Left kidney (tissue), 2 donors: Measurements from ENCODE around the gene RIPK3. TPM values are rescaled to one million over a fixed set of nuclear protein-coding genes. Genes with fewer than 3 reads are reported as not detected.
"Not testable (repeated sequence)": the region's sequence is repeated elsewhere in the genome, so short reads cannot be mapped to it uniquely, and the experiment has no call there.

Experiments used
- DNase-seq: peaks from one replicate; pipeline ENCODE4 v3.0.0-alpha.2; 2013
- polyA plus RNA-seq: library from polyadenylated mRNA; unstranded; fragments of 120-200 nt; gene quantifications from one replicate; pipeline ENCODE4 v1.2.1, GENCODE V29; 2013; ENCODE audit not compliant: insufficient read length

The RIPK3 gene
- polyA plus RNA-seq, 1 donor = 3.5 TPM

DNA sequence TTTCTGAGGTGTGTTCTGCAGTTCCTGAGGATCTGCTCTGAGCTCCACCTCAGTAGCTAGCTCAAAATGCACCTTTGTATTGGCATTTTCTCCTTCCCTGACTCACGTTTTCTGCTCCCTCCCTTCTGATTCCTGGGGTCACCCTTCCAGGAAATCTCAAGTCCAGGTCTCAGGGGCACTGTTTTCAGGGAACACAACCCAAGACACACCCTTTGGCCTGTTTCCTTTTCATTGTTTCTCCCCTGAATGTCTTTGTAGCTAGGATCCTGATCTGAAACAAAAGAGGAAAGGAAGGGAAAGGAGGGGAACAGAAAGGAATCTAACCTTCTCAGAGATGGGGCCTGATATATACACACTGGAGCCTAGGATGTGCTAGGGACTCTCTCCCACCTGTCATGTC, 7.3 kb upstream of the RIPK3 start:
- no peak for DNase-seq

DNA sequence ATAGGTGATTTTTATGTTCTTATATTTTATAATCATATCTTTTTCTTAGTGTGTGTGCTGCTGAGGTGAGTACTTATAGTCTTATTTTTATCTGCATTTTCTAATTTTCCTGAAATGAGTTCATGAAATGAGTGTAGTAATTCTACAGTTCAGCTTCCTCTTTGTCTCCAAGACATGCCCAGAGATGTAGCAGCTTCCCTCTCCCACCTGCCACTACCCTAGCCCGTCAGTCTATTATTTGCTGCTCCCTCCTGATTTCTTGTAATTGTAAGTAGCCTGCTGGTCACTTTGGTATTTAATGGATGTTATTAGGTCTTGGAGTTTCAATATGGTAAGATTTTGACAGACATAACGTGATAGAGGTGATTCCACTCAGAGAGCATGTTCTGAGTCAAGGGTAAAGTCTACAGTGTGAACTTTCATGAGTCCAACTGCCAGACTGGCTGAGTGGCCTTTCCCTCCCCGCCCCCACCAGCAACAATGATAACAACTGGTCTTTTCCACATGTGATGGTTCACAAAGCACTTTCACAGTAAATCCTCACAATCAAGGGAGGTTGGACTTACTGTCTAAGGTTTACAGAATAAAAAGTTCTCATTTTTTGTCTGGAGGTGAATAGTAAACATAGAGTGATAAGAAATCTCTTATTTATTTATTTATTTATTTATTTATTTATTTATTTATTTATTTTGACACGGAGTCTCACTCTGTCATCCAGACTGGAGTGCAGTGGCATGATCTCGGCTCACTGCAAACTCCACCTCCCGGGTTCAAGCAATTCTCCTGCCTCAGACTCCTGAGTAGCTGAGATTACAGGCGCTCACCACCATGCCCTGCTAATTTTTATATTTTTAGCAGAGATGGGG, 4.2 kb upstream of the RIPK3 start:
- DNase-seq = no peak

DNA sequence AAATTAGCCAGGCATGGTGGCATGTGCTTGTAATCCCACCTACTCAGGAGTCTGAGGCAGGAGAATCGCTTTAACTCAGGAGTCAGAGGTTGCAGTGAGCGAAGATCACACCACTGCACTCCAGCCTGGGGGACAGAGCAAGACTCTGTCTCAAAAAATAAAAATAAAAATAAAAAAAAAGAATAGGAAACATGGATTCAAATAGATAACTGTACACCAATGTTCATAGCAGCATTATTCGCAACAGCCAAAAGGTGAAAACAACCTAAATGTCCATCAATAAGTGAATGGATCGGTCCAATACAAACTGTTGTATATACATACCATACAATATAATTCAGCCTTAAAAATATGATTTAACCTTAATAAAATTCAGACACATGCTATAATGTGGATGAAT, 3.1 kb upstream of the RIPK3 start:
- DNase-seq = no peak

DNA sequence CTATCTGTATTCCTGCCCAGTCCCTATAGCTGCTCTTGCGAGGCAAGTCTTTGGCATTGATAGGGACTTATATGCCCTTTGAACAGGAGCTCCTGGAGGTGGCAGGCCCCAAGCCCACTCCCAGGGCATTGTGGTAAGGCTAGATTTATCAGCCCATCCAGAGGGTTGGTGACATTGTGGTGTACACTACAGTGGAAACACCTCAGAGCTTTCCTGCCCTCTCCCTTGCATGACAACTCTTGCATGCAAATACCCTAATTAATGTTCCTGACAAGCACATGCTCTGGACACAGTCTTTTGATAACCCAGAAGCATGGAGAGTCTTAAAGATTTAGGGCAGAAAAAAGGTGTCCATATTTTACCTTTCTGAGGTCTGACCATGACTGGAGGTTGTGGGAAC, 815 bp upstream of the RIPK3 start:
- DNase-seq = no peak

DNA sequence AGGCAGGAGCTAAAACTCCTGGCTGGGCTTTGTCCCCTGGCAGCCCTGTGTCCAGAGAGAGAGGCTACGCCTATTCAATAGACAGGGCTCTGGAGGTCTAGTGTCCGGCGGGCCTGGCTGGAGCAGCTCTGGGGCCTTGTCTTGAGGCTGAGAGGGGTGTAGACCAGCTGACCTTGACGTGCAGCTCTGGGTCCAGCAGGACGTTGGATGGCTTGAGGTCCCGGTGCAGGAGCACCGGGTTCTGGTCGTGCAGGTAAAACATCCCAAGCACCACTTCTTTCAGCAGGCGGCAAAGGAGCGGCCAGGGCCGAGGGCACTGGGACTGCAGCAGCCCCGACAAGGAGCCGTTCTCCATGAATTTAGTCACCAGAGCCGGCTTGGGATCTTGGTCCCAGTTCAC, 948 bp downstream of the RIPK3 start:
- DNase-seq = no peak

DNA sequence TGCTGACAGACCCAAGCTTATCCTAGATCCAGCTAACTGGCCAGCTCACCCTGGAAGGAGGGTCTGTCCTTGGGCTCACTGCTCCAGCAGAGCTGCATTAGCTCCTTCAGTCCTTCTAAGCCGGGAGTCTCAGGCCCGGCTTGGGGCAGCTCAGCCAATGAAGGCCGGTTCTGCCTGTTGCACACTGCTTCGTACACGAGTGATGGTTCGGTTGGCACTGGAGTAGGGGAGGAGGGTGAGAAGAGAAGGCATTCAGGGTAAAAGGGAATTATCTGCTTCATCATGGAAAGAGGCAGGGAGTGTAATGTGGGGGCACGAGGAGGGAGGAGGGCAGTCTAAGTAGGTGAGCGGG, 2.0 kb downstream of the RIPK3 start:
- no peak for DNase-seq

DNA sequence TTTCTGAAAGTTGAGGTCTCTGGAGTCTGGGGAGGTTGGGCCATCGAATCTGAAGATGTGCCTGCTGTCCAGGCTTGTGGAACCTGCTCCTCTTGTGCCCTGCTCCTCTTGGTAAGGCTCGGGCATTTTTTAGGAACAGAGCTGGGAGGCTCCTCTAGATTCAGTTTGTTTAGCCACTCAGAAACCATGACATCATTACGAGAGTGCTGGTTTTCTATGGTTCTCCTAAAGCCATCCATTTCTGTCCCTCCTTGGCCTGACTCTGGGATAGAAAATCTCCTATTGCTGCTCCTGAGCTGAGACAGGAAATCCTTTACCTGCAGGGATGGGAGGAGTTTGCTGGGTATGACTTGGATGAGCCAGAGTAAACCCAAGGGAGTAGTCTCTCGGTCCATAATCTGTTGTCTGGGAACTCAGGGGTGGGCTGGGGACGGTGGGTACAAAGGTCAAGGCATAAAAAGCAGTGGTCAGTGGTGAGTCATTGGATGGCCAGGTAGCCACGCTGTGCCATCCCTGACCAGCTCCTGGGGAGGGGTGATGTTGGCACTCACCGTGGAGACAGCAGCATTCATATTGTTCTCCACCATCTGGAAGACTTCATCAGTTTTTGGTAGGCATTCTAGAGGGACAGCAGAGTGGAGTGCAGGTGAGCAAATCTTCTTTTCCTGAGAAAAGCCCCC, 2.5 kb downstream of the RIPK3 start:
- no peak for DNase-seq

DNA sequence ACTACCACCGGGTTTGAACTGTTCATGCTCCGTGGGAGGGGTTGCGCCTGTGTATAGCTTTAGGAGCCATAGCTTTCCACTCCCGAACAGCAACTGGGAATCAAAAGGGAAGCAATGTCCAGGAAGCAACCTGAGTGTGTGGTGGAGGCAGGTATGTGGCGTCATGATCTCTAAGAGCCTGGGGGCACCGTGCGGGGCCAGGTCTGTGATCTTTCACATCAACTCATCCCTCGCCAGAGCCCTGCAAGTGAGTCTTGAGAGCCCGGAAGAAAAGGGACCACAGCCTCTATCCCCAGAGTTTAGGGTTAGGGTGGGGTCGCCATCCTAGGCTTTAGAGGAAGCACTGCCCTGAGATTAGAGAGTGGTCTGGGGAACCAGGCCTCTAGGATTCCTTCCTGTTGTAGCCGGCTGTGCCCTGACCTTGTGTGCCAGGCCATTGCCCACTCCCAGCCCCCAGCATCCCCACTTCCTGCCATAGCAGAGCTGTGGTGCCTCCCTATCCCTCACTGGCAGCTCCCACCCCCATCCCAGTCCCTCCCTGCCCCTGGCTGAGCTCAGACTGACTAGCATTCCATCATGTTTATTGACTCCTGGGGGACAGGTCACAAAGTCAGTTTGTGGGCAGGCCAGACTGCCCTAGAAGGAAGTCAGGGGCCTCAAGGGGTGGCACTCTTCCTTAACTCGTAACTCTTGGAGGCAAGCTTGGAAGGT, 4.2 kb downstream of the RIPK3 start:
- no peak for DNase-seq

DNA sequence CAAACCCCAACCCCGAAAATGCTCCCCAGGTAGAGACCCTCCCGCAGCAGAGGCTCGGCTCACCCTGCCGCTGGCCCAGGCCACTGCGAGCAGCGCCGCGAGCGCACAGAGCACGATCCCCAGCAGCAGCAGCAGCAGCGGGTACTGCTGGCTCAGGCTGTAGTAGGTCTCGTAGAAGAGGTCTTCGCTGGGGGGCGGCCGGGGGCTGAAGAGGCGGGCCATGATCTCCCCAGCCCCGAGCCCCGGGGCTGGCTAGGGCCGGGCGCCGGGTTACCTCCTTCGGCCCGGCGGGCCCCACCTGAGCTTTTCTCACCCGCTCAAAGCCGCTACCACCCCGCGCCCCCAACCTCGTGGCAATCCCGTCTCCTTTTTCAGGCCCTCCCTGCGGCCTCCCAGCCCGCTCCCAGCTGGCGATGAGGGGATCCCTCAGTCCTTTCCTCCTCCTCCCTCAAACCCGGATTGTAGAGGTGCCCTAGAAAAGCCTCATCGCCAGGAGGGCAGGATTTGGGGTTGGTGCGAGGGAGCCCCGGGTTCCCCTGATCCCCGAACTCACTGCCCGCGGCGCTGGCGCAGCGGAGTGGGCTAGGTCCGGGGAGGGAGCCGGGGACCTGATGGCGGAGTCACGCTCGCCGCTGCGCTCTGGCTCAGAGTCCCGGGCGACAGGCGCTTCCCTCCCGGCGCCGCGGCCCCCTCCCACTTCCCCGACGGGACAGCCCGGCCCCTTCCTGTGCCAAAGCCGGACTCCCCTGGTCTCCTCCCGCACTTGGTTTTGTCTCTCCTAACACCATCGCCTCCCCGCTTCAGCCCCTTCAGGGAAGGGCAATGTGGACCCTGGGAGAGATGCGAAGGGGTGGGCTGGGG, 5.1 kb downstream of the RIPK3 start, which contains the start of gene ADCY4:
ADCY4 (minus strand) TSS at position 641 of the 861 bp plus-strand sequence; CDS start at position 222, 419 bp downstream.
- no peak for DNase-seq

DNA sequence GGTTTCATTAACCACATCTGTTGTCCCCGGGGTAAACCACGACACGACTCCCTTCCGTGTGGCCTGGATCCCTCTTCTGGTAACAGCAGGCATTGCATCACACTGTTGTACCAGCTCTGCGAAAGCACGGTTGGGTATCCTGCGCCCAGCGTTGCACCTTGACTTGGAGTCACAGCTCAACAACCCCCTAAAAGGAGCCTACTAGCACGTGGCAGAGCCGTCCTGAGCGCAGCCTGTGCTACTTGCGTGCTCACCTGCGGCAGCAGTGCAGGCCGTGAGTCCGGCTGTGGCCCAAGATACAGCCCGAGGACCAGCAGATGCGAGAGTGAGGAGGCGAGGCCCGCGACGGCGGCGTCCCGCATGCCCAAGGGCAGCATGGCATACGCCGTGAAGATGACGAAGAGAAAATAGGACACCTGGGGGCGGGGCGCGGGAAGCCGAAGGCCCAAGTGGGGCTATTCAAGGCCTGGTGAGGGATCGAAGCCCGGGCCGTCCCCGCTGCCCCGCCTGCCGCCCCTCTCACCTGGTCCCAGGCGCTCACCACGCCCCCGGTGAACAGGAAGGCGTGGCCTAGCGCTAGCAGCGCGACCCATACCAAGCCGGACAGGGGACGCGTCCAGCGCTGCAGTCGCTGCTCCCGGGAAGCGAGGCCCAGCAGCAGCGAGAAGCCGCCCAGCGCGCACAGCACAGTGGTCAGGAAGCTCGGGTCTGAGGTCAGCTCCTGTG, 7.4 kb downstream of the RIPK3 start:
- peak; percentile 78 for DNase-seq

DNA sequence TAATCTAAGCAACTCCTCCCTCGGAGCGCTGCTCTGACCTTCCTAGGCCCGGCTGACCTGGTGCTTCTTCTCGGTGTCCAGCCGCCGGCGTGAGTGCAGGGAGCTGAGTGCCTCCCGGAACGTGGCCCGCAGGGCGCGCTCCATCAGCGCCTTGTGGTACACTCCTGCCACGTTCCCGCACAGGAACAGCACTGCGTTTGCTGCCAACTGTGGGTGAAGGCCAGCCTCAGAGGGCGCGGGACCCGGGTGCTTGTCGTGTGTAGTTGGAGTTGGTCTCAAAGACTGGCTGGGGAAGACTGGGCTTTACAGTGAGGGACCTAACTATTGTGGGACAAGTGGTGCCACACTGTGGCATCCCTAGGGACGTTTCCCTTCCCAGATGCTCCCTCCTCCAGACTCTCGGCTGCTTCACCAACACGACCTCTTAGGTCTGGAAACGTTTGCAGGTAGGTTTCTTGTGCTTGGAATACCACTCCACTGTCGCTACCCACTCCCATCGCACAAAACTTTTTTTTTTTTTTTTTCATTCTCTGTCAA, 8.0 kb downstream of the RIPK3 start:
- DNase-seq = no peak

DNA sequence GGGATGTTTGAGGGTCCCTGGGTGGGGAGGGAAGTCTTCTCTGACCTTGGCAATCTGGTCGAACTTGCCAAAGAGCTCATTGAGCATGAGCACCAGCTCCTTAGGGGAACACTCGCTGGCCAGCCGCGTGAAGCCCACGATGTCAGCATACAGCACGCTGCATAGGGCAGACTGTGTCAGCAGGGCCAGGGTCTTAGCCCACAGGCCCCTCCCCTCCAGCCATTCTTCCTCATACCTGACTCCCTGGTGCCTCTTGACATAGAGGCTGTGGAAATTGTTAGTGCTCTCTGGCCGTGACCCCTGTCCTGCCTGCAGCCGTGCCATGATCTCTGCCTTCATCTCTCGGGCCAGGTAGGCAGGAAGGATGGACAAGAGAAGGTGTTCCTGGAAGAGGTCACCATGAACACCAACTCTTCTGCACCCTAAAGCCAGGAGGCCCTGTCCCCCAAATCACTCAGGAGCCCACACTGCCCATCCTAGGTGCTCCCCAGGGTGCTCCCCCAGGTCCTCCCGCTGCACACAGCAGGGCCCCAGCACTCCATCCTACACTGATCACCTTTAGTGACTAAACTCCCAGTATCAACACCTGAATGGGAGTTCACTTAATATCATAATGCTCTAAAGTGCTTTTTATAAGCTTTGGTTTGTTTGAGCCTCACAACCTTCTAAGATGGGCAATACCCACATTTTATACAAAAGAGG, 8.7 kb downstream of the RIPK3 start:
- no peak for DNase-seq

DNA sequence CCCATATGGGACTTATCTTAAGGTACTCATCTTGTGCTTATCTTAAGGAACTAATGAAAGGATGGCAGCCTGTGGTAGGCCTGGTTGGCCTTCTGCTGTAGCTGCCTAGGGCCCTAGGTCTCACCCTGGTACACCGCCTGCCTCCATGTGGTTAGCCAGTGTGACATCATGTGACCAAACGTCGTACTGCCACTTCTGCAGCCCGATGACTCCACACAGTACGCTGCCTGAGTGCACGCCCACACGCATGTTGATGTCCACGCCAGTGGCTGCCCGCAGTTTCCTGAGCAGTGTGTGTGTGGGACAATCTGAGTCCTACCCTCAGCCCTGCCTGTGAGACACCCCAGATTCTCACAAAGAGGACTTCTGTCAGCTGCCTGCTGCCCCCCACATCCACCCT, 10.1 kb downstream of the RIPK3 start:
- DNase-seq = no peak

DNA sequence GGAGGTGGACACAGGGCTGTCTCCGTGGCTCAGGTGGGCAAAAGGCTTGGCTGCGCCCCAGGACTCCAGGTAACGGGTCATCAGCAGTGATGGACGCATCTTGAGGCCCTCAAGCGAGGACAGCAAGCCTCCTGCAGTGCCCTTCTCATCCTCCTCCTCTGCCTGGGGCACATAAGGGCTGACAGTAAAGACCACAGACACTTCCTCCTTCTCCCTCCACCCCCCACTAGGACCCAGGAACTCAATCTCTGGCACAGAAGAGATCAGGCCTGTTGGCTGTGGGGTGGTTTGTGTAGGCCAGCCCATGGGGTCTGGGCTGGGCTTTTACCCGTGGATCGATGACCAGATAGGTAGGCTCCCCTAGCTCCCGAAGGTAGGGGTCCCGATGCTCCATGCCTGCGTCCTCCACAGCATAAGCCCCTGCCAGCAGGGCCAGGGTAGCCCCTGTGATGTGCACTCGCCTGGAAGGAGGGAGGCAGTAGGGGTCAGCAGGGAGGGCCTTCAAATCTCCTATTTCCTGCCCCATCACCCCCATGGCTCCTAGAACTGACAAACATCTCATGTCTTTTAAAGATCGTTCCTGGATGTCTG, 10.6 kb downstream of the RIPK3 start:
- DNase-seq = no peak

DNA sequence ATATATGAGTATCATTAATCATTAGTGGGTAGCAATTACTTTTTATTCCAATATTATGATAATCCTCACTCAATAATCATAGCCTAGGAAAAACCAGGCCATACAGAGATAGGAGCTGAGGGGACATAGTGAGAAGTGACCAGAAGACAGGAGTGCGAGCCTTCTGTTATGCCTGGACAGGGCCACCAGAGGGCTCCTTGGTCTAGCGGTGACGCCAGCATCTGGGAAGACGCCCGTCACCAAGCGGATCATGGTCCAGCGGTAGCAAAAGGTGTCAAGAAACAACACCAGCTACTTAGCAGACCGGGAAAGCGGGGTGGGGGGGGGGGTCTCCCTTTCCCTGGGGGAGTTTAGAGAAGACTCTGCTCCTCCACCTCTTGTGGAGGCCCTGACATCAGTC, 11.9 kb downstream of the RIPK3 start:
- not testable (repeated sequence) for DNase-seq

DNA sequence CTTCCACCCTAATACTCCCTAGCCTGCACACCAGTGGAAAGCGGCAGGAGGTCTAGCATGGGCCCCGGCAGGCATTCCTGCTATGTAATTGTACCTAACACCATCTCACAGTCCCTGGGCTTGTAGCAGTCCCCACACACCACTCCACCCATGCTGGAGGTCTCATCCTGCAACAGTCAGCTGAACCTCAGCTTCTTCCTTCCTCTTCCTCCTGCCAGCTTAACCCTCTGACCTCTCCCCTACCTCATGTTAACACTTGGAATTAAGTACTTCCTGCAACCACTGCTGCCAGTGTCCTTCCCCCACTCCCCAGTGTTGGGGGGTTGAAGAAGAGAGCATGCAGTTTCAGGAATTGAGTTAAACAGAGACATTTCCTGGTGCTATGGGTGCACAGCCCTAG, 12.5 kb downstream of the RIPK3 start:
- no peak for DNase-seq

DNA sequence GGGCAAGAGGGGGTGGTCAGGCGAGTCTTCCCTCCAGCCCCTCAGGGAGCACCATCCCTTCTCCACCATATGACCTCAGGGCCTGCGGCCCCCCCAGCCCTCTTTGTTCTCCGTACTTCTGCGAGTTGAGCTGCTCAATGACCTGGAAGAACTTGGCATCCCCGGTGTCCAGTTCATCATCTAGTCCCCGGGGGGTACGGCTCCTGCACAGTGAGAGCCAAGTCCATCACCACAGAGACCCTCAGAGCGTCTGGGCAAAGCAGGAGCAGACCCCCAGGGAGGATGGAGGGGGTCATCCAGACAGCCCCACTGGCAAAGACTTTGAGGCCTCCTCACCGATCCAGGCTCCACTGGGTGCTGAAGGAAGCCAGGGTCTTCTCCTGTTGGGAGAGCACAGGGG, 13.8 kb downstream of the RIPK3 start:
- DNase-seq = no peak

DNA sequence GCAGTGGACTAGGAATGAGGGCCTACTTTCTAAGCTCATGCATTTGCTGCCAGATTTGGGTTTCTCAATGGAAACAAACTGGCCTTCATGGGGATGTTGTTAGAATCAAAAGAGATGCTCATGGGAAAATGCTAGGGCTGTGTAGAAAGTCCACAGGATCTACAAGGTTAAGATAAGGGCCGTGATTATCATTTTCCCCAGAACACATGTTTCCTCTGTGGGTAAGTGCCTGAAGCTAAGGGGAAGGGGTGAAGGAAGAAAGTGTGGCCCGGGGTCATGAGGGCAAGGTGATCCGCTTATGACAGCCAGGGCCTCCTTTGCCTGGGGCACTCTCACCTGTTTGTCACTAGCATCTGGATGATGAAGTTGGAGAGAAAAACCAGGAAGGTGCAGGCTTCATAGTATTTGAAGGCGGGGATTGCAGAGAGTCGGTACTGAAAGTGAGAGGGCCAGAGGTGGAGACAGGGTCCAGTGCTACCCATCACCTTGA, 14.7 kb downstream of the RIPK3 start:
- DNase-seq = no peak

DNA sequence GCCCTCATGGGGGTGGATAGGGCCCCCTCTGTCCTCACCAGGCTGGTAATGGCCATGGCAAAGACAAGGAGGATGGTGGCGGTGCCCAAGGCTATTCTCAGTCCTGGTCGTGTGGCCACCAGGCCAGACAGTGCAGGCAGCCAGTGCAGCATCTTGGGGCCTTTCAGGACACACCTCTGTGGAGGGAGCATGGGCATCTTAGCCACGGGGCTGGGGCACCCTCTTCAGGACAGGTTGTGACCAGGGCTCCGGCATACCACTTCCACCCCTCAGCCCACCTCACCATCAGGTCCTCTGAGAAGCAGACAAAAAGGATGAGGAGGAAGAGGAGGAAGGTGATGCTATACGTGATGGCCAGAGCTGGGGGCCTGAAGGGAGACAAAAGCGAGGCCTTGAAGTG, 15.8 kb downstream of the RIPK3 start:
- no peak for DNase-seq

DNA sequence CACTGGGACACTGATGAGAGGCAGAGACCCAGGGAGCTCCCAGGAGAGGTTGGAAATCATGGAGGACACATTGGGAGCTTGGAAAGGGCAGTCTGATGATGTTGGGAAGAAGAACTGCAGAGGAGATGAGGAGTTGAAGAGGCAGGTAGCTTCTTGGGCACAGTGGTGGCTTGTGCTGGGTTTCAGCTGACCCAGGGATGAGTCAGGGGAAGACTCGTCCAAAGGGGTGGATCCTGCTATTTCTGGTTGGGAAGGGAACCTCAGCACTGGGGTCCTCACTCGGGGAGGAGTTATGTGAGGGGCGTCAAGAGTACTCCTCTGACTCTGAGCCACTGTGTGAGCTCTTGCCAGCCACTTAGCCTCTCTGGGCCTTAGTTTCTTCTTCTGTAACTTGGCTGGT, 16.4 kb downstream of the RIPK3 start:
- DNase-seq = no peak
